A172 (cell line): Measurements from ENCODE around the gene OR52E6. TPM values are rescaled to one million over a fixed set of nuclear protein-coding genes. Genes with fewer than 3 reads are reported as not detected.

Experiments used
- DNase-seq: peaks from one replicate; pipeline ENCODE4 v3.0.0-alpha.2; 2015; ENCODE audit warnings: low spot score
- total RNA-seq: library from RNA; depleted of rRNA; stranded (reverse); fragments of >200 nt; shearing (Covaris generic); gene quantifications from 2 replicates; pipeline ENCODE4 v1.2.3, GENCODE V29; 2014; rRNA removed

OR52E6 gene
- total RNA-seq, 1 experiment from 2014 or later: not detected

DNA sequence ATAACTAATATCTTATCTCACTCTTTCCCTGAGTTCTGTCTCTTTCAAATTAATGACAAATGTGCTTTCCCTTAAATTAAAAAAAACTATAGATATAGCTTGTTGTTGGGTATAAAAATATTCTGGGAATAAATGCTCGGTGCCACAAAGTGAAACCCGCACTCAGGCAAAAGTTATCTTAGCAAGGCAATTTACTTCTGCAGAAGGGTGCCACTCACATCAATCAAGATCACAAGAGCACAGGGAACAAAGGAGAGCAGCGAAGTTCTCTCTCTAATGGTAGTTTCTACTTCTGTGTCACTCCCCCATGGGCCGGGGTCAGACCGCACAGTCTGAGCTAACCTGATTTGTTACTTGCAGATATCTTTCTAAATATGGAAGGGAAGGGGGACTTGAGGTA is 37.7 kb downstream of the OR52E6 start:
- DNase-seq: no peak

DNA sequence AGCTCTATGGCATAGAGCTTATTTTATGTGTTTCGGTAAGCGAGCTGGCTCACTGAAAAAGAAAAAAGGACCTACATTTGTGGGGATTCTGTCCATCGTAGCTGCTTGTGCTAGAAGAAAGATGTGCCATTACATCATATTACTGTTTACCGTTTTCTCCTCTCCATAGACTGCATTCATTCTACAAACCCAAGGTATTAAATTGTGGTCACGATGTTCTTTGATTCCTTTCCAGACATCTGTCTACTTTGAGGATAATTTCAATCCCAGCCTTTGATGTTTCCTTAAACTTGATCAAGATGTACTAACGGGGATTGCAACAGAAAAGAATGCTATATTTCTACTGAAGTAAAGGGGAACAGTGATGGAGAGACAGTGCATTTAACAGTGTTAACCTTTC is 45.2 kb downstream of the OR52E6 start:
- DNase-seq: no peak

DNA sequence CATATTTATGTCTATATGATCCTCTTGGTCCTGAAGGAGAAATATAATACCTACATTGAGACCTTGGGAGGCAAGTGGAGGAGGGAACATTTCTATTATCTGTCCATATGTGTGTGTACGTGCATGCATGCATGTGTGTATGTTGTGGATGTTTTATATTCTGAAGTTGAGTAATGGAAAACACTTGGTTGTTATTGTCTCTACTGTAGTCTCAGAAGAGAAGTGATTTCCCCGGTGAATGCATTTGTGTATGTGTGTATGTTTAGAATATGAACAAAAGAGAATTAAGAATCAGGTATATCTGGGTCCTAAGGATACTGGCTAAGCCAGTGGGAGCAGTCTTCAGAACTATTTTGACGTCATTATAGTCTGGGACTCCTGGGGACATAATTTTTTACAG is 50.5 kb downstream of the OR52E6 start, which contains the start of gene OR52N1:
TSS of gene OR52N1 (minus strand) at position 101 of the 400 bp plus-strand sequence. CDS start 2,449 bp downstream, outside the sequence.
- no peak for DNase-seq

Other genes starting within 250 kb of the OR52E6 start
- gene TRIM6, start 245.3 kb downstream of the OR52E6 start, total RNA-seq: 5.0 and 6.7 TPM in 2 replicates
- gene TRIM34, start 216.9 kb downstream of the OR52E6 start, total RNA-seq: 13.8 and 18.4 TPM in 2 replicates
- gene TRIM5, start 156.8 kb downstream of the OR52E6 start, total RNA-seq: 32.9 and 47.7 TPM in 2 replicates
- 34.9 and 43.0 TPM in 2 replicates for gene TRIM22, start 152.1 kb downstream of the OR52E6 start, total RNA-seq
- not detected in 2 replicates for gene OR56B1, start 105.4 kb downstream of the OR52E6 start, total RNA-seq
- gene OR52N4, start 87.7 kb downstream of the OR52E6 start, total RNA-seq: not detected in 2 replicates
- not detected in 2 replicates for gene OR52N5, start 58.5 kb downstream of the OR52E6 start, total RNA-seq
- not detected in 2 replicates for gene OR52N1, start 50.6 kb downstream of the OR52E6 start, total RNA-seq
- not detected in 2 replicates for gene OR52N2, start 33.0 kb downstream of the OR52E6 start, total RNA-seq
- gene OR52E8, start 15.8 kb upstream of the OR52E6 start, total RNA-seq: not detected in 2 replicates
- not detected in 2 replicates for gene OR52E4, start 38.7 kb upstream of the OR52E6 start, total RNA-seq
- not detected in 2 replicates for gene OR52E5, start 51.3 kb upstream of the OR52E6 start, total RNA-seq
- gene OR56A3, start 100.4 kb upstream of the OR52E6 start, total RNA-seq: not detected in 2 replicates
- not detected in 2 replicates for gene OR56A5, start 126.6 kb upstream of the OR52E6 start, total RNA-seq
- gene OR52L1, start 145.1 kb upstream of the OR52E6 start, total RNA-seq: not detected in 2 replicates
- not detected in 2 replicates for gene OR56A4, start 165.0 kb upstream of the OR52E6 start, total RNA-seq
- gene OR56A1, start 188.9 kb upstream of the OR52E6 start, total RNA-seq: not detected in 2 replicates